Measurements from ENCODE around the gene PLXNA4. TPM values are rescaled to one million over a fixed set of nuclear protein-coding genes. Genes with fewer than 3 reads are reported as not detected.

PLXNA4 gene
- total RNA-seq, 1 experiment from 2014 or later, result not detected

GRCh38 chr7:132531562-132531961, 44.7 kb downstream of the PLXNA4 start:
- Mint-ChIP-seq H3K4me3 (ENCODE audit: unreplicated experiment) (no peak overlapping the region), H3K36me3 (ENCODE audit: insufficient read depth, unreplicated experiment) (no peaks in the 10 kb centered on the region), H3K4me1 (ENCODE audit: insufficient read depth, unreplicated experiment) (no peaks in the 10 kb centered on the region), H3K27ac (ENCODE audit: low read depth, unreplicated experiment) (no peak overlapping the region), H3K27me3 (ENCODE audit: insufficient read depth, unreplicated experiment) (peaks cover 30% of the 10 kb centered on the region), H3K9me3 (ENCODE audit: unreplicated experiment) (no peaks in the 10 kb centered on the region)
- TF ChIP-seq CTCF (IDR thresholded peaks at IDR 0.05; ENCODE audit: unreplicated experiment), result no peak
- intact Hi-C loops (cut with micrococcal nuclease), result no loop called here
- no TSS peak for BruUV-seq (replicated peaks)
- POLR2A ChIA-PET, result no interaction called here
- DNase-seq (ENCODE audit: unreplicated experiment), result no peak
- CTCF ChIA-PET, result no interaction called here

- no peak for TF ChIP-seq CTCF (IDR thresholded peaks at IDR 0.05; ENCODE audit: unreplicated experiment)
- H3K9me3 Mint-ChIP-seq (ENCODE audit: unreplicated experiment), result no peaks in the 10 kb centered on the region
- H3K27me3 Mint-ChIP-seq (ENCODE audit: insufficient read depth, unreplicated experiment), result peaks cover 28% of the 10 kb centered on the region
- H3K4me3 Mint-ChIP-seq (ENCODE audit: unreplicated experiment), result no peak overlapping the region
- H3K4me1 Mint-ChIP-seq (ENCODE audit: insufficient read depth, unreplicated experiment), result no peaks in the 10 kb centered on the region
- POLR2A ChIA-PET, result no interaction called here
- no peaks in the 10 kb centered on the region for H3K36me3 Mint-ChIP-seq (ENCODE audit: insufficient read depth, unreplicated experiment)
- no TSS peak for BruUV-seq (replicated peaks)
- no peak overlapping the region for H3K27ac Mint-ChIP-seq (ENCODE audit: low read depth, unreplicated experiment)
- no peak for DNase-seq (ENCODE audit: unreplicated experiment)
- intact Hi-C loops (cut with micrococcal nuclease), result no loop called here
- CTCF ChIA-PET, result no interaction called here
Measured at GRCh38 chr7:132528695-132529094, 47.6 kb downstream of the PLXNA4 start.

- no peak for DNase-seq (ENCODE audit: unreplicated experiment)
- Mint-ChIP-seq H3K4me1 (ENCODE audit: insufficient read depth, unreplicated experiment) (no peaks in the 10 kb centered on the region), H3K4me3 (ENCODE audit: unreplicated experiment) (no peak overlapping the region), H3K36me3 (ENCODE audit: insufficient read depth, unreplicated experiment) (peaks cover 4% of the 10 kb centered on the region), H3K9me3 (ENCODE audit: unreplicated experiment) (no peaks in the 10 kb centered on the region), H3K27me3 (ENCODE audit: insufficient read depth, unreplicated experiment) (peaks cover 28% of the 10 kb centered on the region), H3K27ac (ENCODE audit: low read depth, unreplicated experiment) (no peak overlapping the region)
- CTCF ChIA-PET, result interaction anchor here (0.8 kb wide), 1 partner anchor 46 kb away, joined by 3 read pairs; no protein-coding TSS in a partner anchor
- no peak for TF ChIP-seq CTCF (IDR thresholded peaks at IDR 0.05; ENCODE audit: unreplicated experiment)
- POLR2A ChIA-PET, result no interaction called here
- intact Hi-C loops (cut with micrococcal nuclease), result no loop called here
- BruUV-seq (replicated peaks), result no TSS peak
Measured at GRCh38 chr7:132527467-132528410, 48.5 kb downstream of the PLXNA4 start.

- Mint-ChIP-seq H3K27me3 (ENCODE audit: insufficient read depth, unreplicated experiment) (peaks cover 37% of the 10 kb centered on the region), H3K9me3 (ENCODE audit: unreplicated experiment) (no peaks in the 10 kb centered on the region), H3K36me3 (ENCODE audit: insufficient read depth, unreplicated experiment) (peaks cover 4% of the 10 kb centered on the region), H3K4me1 (ENCODE audit: insufficient read depth, unreplicated experiment) (no peaks in the 10 kb centered on the region), H3K27ac (ENCODE audit: low read depth, unreplicated experiment) (no peak overlapping the region), H3K4me3 (ENCODE audit: unreplicated experiment) (no peak overlapping the region)
- no peak for TF ChIP-seq CTCF (IDR thresholded peaks at IDR 0.05; ENCODE audit: unreplicated experiment)
- ChIA-PET POLR2A (no interaction called here), CTCF (interaction anchor here (0.7 kb wide), 1 partner anchor 90 kb away, joined by 3 read pairs; no protein-coding TSS in a partner anchor)
- DNase-seq (ENCODE audit: unreplicated experiment), result no peak
- BruUV-seq (replicated peaks), result no TSS peak
- intact Hi-C loops (cut with micrococcal nuclease), result no loop called here
Measured at GRCh38 chr7:132526111-132526740, 50.0 kb downstream of the PLXNA4 start.
